Measurements from ENCODE around the gene SCUBE3. TPM values are rescaled to one million over a fixed set of nuclear protein-coding genes. Genes with fewer than 3 reads are reported as not detected.

Gene SCUBE3
- total RNA-seq, 1 donor = 26.8 TPM

- H3K4me3 ChIP-seq (ENCODE audit: low read depth, low read length) = no peak overlapping the region
- no peak for DNase-seq (ENCODE audit: low read depth)
Observed at GRCh38 chr6:35215665-35216411, 2.1 kb downstream of the SCUBE3 start.

GRCh38 chr6:35216412-35216732 lies 2.6 kb downstream of the SCUBE3 start:
- H3K4me3 ChIP-seq (ENCODE audit: low read depth, low read length) = no peak overlapping the region
- no peak for TF ChIP-seq CTCF (IDR thresholded peaks at IDR 0.05; ENCODE audit: insufficient read depth, low read depth, low read length)
- no peak for DNase-seq (ENCODE audit: low read depth)

More at GRCh38 chr6:35215665-35216411, 2.1 kb downstream of the SCUBE3 start:
- no peak for TF ChIP-seq CTCF (IDR thresholded peaks at IDR 0.05; ENCODE audit: insufficient read depth, low read depth, low read length)

DNA sequence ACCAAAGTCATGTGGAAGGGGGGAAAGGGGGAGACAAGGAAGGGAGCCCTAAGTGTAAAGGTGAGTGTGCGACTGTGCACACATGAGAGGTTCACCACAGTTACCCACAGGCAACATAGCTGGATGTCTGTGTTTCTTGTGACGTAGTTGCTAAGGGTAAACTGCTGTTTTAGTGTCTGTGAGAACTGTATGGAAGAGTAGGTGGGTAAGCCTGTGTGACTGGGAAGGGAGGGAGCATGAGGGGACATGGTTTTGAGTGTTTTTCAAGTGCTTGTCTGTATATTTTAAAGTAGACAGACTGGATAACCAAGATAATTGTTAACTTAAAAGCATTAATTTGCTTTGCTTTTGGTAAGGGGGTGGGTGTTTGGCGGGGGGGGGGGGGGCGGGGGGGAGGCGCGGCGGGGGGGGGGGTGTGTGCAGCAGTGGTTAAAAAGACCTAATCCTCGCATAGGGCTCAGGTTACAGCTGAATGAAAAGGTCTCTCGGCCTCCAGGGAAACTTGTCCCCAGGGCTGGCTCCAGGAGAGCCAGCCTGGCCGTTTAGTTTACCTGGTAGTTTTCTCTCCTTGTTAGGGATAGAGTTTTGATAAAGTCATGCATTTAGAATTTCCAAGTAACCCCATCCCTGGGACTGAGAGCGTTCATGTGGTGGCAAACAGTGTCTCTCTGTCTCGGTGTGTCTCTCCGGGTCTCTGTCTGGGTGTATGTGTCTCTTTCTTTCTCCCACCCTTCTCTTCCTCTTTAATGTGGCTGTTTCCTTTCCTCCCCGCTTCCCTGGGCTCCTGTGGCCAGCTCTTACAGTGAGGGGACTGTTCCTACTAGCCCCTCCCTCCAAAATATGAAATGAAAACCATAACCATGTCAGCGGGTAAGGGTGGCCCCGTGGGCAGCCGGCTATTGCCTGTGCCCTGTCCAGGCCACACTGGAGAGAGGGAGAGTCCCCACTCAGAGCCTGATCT lies 3.4 kb downstream of the SCUBE3 start:
- TF ChIP-seq CTCF (IDR thresholded peaks at IDR 0.05; ENCODE audit: insufficient read depth, low read depth, low read length) = no peak
- no peak overlapping the region for H3K4me3 ChIP-seq (ENCODE audit: low read depth, low read length)
- no peak for DNase-seq (ENCODE audit: low read depth)

- no peak for TF ChIP-seq CTCF (IDR thresholded peaks at IDR 0.05; ENCODE audit: insufficient read depth, low read depth, low read length)
- DNase-seq (ENCODE audit: low read depth) = no peak
- no peak overlapping the region for H3K4me3 ChIP-seq (ENCODE audit: low read depth, low read length)
Observed at GRCh38 chr6:35218021-35218420, 4.3 kb downstream of the SCUBE3 start.

DNA sequence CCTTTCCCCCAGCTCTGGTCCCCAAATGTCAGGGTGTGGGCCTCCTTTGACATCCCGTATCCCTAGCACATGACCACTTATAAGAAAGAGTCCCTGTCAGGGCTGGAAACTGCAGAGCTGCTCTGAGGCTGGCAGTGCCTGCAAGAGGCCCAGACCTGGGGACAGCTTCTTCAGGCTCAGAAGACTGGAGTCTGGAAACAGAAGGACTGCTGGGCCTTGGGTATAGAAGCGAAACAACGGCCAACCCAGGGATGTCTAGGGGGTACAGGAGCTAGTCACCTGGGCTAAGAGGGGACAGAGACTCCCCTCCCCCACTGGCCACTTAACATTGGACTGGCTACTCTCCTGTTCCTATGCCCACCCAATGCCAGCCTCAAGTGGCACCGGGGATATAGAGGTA lies 4.7 kb downstream of the SCUBE3 start:
- no peak overlapping the region for H3K4me3 ChIP-seq (ENCODE audit: low read depth, low read length)
- no peak for DNase-seq (ENCODE audit: low read depth)
- no peak for TF ChIP-seq CTCF (IDR thresholded peaks at IDR 0.05; ENCODE audit: insufficient read depth, low read depth, low read length)

DNA sequence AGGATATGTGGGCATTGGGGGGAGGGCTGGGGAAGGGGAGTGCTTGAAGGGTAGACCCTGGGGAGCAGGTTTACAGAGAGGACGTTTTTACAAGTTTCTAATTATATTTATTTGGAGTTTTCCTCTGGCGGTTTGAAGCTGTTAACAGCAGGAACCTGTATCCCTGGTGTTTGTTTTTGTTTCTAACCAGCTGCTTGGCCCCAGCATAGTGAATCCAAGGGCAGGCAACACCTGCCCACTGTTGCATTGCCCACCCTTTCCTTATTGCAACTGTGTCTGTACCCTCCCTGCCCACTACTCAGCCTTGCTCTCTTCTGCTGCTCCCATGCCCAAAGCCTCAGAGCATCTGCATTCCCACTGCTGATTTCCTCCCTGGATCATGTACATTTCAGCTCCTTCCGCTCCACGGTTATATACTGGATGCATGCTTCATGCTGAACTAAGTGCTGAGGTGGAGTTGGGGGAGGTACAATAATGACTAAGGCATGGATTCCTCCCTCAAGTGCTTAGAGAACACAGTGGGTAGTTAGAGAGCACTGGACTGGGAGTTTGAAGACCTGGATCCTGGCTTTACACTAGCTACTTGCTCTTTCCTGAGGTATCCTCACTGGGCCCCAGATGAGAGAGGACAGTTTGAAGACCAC lies 6.0 kb downstream of the SCUBE3 start:
- TF ChIP-seq CTCF (IDR thresholded peaks at IDR 0.05; ENCODE audit: insufficient read depth, low read depth, low read length) = no peak
- H3K4me3 ChIP-seq (ENCODE audit: low read depth, low read length) = no peak overlapping the region
- no peak for DNase-seq (ENCODE audit: low read depth)

All from fibroblast of villous mesenchyme (primary cell).